GM12878 (cell line): Measurements from ENCODE around the gene GRK2.

Experiments used
- EP300 ChIP-seq, 2 experiments: fragments of 150-350 bp in 1 of 2; IDR thresholded peaks; 2 replicates each; pipeline ENCODE4 v1.6.1; 2011 to 2012; ENCODE audit warnings: low read depth in 2 of 2, low read length in 2 of 2, borderline replicate concordance in 1 of 2, improper control_type of control experiment in 1 of 2, inconsistent platforms in 1 of 2; ENCODE audit not compliant: control insufficient read depth in 1 of 2
- PAX8 ChIP-seq: fragments of 450-650 bp; IDR thresholded peaks from 2 replicates; pipeline ENCODE4 v1.6.1; 2017; ENCODE audit warnings: mild to moderate bottlenecking, moderate library complexity
- POLR2AphosphoS5 ChIP-seq: IDR thresholded peaks from 2 replicates; pipeline ENCODE4 v1.6.1; 2011; ENCODE audit warnings: mild to moderate bottlenecking, low read length, inconsistent platforms
- SMAD1 ChIP-seq: fragments of 450-650 bp; IDR thresholded peaks from 2 replicates; pipeline ENCODE4 v1.6.1; 2018; ENCODE audit warnings: mild to moderate bottlenecking, low read depth; ENCODE audit not compliant: partially characterized antibody
- SMC3 ChIP-seq: IDR thresholded peaks from 2 replicates; pipeline ENCODE4 v1.6.1; 2011; ENCODE audit warnings: low read length, improper control_type of control experiment, borderline replicate concordance
- SREBF2 ChIP-seq: IDR thresholded peaks from 2 replicates; pipeline ENCODE4 v1.6.1; 2012; ENCODE audit warnings: mild to moderate bottlenecking, low read length

DNA sequence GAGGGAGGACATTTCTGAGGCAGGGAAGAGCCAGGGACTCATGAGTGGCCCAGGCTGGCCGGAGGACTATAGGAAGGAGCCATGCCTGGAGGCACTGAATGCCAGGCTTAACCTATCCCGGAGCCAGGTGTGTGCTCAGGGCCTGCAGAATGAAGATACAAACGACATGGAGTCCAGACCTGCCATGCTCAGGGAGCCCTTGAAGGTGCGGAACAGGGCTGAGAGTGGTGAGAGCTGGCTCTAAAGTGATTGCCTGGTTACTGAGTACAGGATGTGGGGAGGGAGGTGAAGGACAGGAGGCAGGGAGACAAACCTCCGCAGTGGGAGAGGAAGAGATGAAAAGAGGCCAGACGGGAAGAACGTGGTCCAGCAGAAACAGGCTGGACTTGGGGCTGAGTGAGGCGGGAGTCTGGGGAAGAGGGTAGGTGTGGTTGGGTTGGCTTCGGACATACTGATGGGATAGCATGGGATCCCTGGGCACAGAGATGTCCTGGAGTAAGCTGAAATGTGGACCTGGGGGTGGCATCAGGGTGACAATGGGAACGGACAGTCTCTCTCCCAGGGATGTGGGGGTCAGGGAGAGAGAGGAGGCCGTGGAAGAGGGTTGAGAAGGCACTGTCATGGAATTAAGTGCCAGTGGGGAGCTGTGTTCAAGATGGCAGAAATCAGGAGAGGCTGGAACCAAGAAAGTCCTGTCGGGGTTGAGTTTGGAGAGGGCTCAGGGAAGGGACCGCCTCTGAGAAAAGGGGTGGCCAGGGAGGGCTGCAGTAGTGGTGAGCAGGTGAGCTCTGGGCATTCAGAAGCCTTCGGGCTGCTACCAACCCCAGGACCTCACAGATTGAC, 21.3 kb downstream of the GRK2 start:
- TF ChIP-seq PAX8 = no peak
- no peak for TF ChIP-seq SMC3
- TF ChIP-seq EP300 (IDR thresholded peaks at IDR 0.05; ENCODE audit: borderline replicate concordance in 1 of 2, control insufficient read depth in 1 of 2, low read depth in 2 of 2, low read length in 2 of 2) = no peak
- TF ChIP-seq POLR2AphosphoS5 = peak; percentile 4; the same call in 1 of the 2 replicates
- no peak for TF ChIP-seq SREBF2
- TF ChIP-seq SMAD1 = no peak
